ENCODE results near the gene LRRC14B.

The LRRC14B gene

GRCh38 chr5:174291-174600 is 17.0 kb upstream of the LRRC14B start:
- DNase-seq (ENCODE audit: low spot score), result no peak

GRCh38 chr5:174876-175465 is 16.3 kb upstream of the LRRC14B start:
- DNase-seq (ENCODE audit: low spot score), result no peak

- no peak for DNase-seq (ENCODE audit: low spot score)
Measured at GRCh38 chr5:176296-176823, 14.9 kb upstream of the LRRC14B start.

GRCh38 chr5:178110-178509 is 13.2 kb upstream of the LRRC14B start:
- DNase-seq (ENCODE audit: low spot score), result no peak

- DNase-seq (ENCODE audit: low spot score), result no peak
Measured at GRCh38 chr5:179401-179800, 11.9 kb upstream of the LRRC14B start.

- DNase-seq (ENCODE audit: low spot score), result no peak
Measured at GRCh38 chr5:180286-180918, 10.9 kb upstream of the LRRC14B start.

GRCh38 chr5:181160-181559 is 10.1 kb upstream of the LRRC14B start:
- DNase-seq (ENCODE audit: low spot score), result no peak

GRCh38 chr5:181566-181965 is 9.7 kb upstream of the LRRC14B start:
- no peak for DNase-seq (ENCODE audit: low spot score)

GRCh38 chr5:182126-182525 is 9.2 kb upstream of the LRRC14B start:
- DNase-seq (ENCODE audit: low spot score), result no peak

- DNase-seq (ENCODE audit: low spot score), result no peak
Measured at GRCh38 chr5:184471-184870, 6.8 kb upstream of the LRRC14B start.

- DNase-seq (ENCODE audit: low spot score), result peak; percentile 43
Measured at GRCh38 chr5:185095-186070, 5.9 kb upstream of the LRRC14B start.

- no peak for DNase-seq (ENCODE audit: low spot score)
Measured at GRCh38 chr5:186091-187041, 4.9 kb upstream of the LRRC14B start.

- no peak for DNase-seq (ENCODE audit: low spot score)
Measured at GRCh38 chr5:187042-187431, 4.3 kb upstream of the LRRC14B start.

GRCh38 chr5:187617-188451 is 3.5 kb upstream of the LRRC14B start:
- DNase-seq (ENCODE audit: low spot score), result no peak

- peak; percentile 87 for DNase-seq (ENCODE audit: low spot score)
Measured at GRCh38 chr5:188488-189481, 2.5 kb upstream of the LRRC14B start.

- DNase-seq (ENCODE audit: low spot score), result no peak
Measured at GRCh38 chr5:189486-189885, 1.8 kb upstream of the LRRC14B start.

- DNase-seq (ENCODE audit: low spot score), result no peak
Measured at GRCh38 chr5:189976-190365, 1.3 kb upstream of the LRRC14B start.

- no peak for DNase-seq (ENCODE audit: low spot score)
Measured at GRCh38 chr5:190366-191035, 794 bp upstream of the LRRC14B start.
